ENCODE data around the gene ZNF362. TPM values are rescaled to one million over a fixed set of nuclear protein-coding genes. Genes with fewer than 3 reads are reported as not detected.

Gene ZNF362
- total RNA-seq, 1 experiment from 2014 or later, result 26.9 TPM

GRCh38 chr1:33241866-33242265 lies 14.4 kb upstream of the ZNF362 start:
- DNase-seq, result no peak
- Mint-ChIP-seq H3K36me3 (ENCODE audit: insufficient read depth, unreplicated experiment) (no peaks in the 10 kb centered on the region), H3K4me1 (ENCODE audit: low read depth, unreplicated experiment) (peaks cover 23% of the 10 kb centered on the region), H3K9me3 (ENCODE audit: unreplicated experiment) (no peaks in the 10 kb centered on the region), H3K4me3 (ENCODE audit: unreplicated experiment) (no peak overlapping the region), H3K27me3 (ENCODE audit: insufficient read depth, unreplicated experiment) (no peaks in the 10 kb centered on the region), H3K27ac (ENCODE audit: unreplicated experiment) (no peak overlapping the region)
- no peaks in the 10 kb centered on the region for H3K9me3 ChIP-seq
- TF ChIP-seq CTCF (IDR thresholded peaks at IDR 0.05; ENCODE audit: insufficient read depth in 1 of 2, low read depth in 1 of 2, low read length in 1 of 2, severe bottlenecking in 1 of 2, unreplicated experiment in 1 of 2), result no peak
- ChIA-PET CTCF (no interaction called here), POLR2A (no interaction called here)
- H3K4me1 ChIP-seq, result peaks cover 25% of the 10 kb centered on the region
- no TSS peak for BruUV-seq (replicated peaks)
- H3K27me3 ChIP-seq (replicated peaks; ENCODE audit: control insufficient read depth, insufficient read depth, low read length), result no peaks in the 10 kb centered on the region
- H3K36me3 ChIP-seq (ENCODE audit: control insufficient read depth, insufficient read depth, low read length), result no peaks in the 10 kb centered on the region
- no peak overlapping the region for H3K4me3 ChIP-seq (ENCODE audit: low read depth, low read length)
- intact Hi-C loops (cut with micrococcal nuclease; ENCODE audit: unreplicated experiment), result no loop called here

- intact Hi-C loops (cut with micrococcal nuclease; ENCODE audit: unreplicated experiment), result no loop called here
- H3K4me1 Mint-ChIP-seq (ENCODE audit: low read depth, unreplicated experiment), result peaks cover 23% of the 10 kb centered on the region
- H3K27ac Mint-ChIP-seq (ENCODE audit: unreplicated experiment), result no peak overlapping the region
- no peak overlapping the region for H3K4me3 Mint-ChIP-seq (ENCODE audit: unreplicated experiment)
- CTCF ChIA-PET, result no interaction called here
- Histone ChIP-seq H3K27me3 (replicated peaks; ENCODE audit: control insufficient read depth, insufficient read depth, low read length) (no peaks in the 10 kb centered on the region), H3K4me3 (ENCODE audit: low read depth, low read length) (no peak overlapping the region), H3K36me3 (ENCODE audit: control insufficient read depth, insufficient read depth, low read length) (no peaks in the 10 kb centered on the region), H3K4me1 (peaks cover 30% of the 10 kb centered on the region), H3K9me3 (no peaks in the 10 kb centered on the region)
- no peaks in the 10 kb centered on the region for H3K36me3 Mint-ChIP-seq (ENCODE audit: insufficient read depth, unreplicated experiment)
- H3K9me3 Mint-ChIP-seq (ENCODE audit: unreplicated experiment), result no peaks in the 10 kb centered on the region
- H3K27me3 Mint-ChIP-seq (ENCODE audit: insufficient read depth, unreplicated experiment), result no peaks in the 10 kb centered on the region
- BruUV-seq (replicated peaks), result no TSS peak
- no peak for TF ChIP-seq CTCF (IDR thresholded peaks at IDR 0.05; ENCODE audit: insufficient read depth in 1 of 2, low read depth in 1 of 2, low read length in 1 of 2, severe bottlenecking in 1 of 2, unreplicated experiment in 1 of 2)
- POLR2A ChIA-PET, result no interaction called here
- no peak for DNase-seq
These were observed 13.6 kb upstream of the ZNF362 start for GRCh38 chr1:33242652-33243051.

DNA sequence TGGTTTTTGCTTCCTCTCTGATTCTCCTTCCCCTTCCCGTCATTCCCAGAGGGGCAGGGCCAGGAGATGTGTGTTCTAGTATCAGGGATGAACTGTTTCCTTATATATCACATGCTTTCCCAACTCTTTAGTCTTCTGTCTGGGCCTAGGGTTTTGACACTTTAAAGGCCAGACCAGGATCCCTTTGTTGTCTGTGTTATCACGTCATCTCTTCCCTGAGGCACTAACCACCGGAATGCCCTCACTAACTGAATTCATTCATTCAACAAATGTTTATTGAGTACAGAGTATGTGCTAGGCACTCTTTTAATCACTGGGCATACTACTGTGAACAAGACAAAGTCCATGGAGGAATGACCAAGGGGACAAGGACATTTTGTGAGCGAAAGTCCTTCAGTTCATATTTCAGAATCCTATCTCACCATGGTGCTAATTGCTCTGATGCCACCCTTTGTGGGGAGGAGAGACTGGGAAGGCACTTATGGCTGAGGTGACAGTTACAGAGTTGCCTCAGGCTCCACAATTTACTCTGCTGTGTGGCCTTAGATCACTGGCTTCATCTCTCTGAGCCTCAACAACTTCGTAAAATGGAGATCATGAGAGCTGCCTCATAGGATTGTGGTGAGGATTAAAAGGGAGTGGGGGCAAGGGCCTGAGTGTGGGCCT lies 12.0 kb upstream of the ZNF362 start:
- Mint-ChIP-seq H3K9me3 (ENCODE audit: unreplicated experiment) (no peaks in the 10 kb centered on the region), H3K27me3 (ENCODE audit: insufficient read depth, unreplicated experiment) (no peaks in the 10 kb centered on the region), H3K36me3 (ENCODE audit: insufficient read depth, unreplicated experiment) (no peaks in the 10 kb centered on the region), H3K4me1 (ENCODE audit: low read depth, unreplicated experiment) (peaks cover 31% of the 10 kb centered on the region), H3K27ac (ENCODE audit: unreplicated experiment) (peak overlapping the region; percentile 81), H3K4me3 (ENCODE audit: unreplicated experiment) (no peak overlapping the region)
- Histone ChIP-seq H3K4me3 (ENCODE audit: low read depth, low read length) (no peak overlapping the region), H3K27me3 (replicated peaks; ENCODE audit: control insufficient read depth, insufficient read depth, low read length) (no peaks in the 10 kb centered on the region), H3K36me3 (ENCODE audit: control insufficient read depth, insufficient read depth, low read length) (no peaks in the 10 kb centered on the region), H3K9me3 (no peaks in the 10 kb centered on the region), H3K4me1 (peaks cover 46% of the 10 kb centered on the region)
- ChIA-PET POLR2A (no interaction called here), CTCF (no interaction called here)
- intact Hi-C loops (cut with micrococcal nuclease; ENCODE audit: unreplicated experiment), result no loop called here
- BruUV-seq (replicated peaks), result no TSS peak
- no peak for TF ChIP-seq CTCF (IDR thresholded peaks at IDR 0.05; ENCODE audit: insufficient read depth in 1 of 2, low read depth in 1 of 2, low read length in 1 of 2, severe bottlenecking in 1 of 2, unreplicated experiment in 1 of 2)
- DNase-seq, result peak; percentile 38 to 61

All from Caco-2 (cell line).